Right atrium auricular region (tissue), 2 donors: ENCODE measurements around the gene FRY. TPM values are rescaled to one million over a fixed set of nuclear protein-coding genes. Genes with fewer than 3 reads are reported as not detected.

Experiments used
- DNase-seq: peaks from one replicate; pipeline ENCODE4 v3.0.0-alpha.2; 2019; ENCODE audit warnings: low spot score
- H3K27ac ChIP-seq, 2 donors: fragments of 200-600 bp; sonication (generic); 1 replicate in 1 of 2; 2 replicates in 1 of 2; pipeline ENCODE4 v1.5.1; 2016 to 2019
- H3K27me3 ChIP-seq, 2 donors: fragments of 200-600 bp; sonication (generic); one replicate each; pipeline versions ENCODE4 v1.5.1 to v1.6.0; 2017 to 2019
- H3K36me3 ChIP-seq: fragments of 200-600 bp; sonication (generic); one replicate; pipeline ENCODE4 v1.5.1; 2016
- H3K4me1 ChIP-seq, 2 donors: fragments of 200-600 bp; sonication (generic); one replicate each; pipeline versions ENCODE4 v1.5.1 to v1.6.0; 2017 to 2019
- H3K4me3 ChIP-seq, 2 donors: fragments of 200-600 bp; sonication (generic); 1 replicate in 1 of 2; 2 replicates in 1 of 2; pipeline ENCODE4 v1.5.1; 2017 to 2019; ENCODE audit warnings: mild to moderate bottlenecking in 1 of 2, moderate library complexity in 1 of 2
- H3K9me3 ChIP-seq, 2 donors: fragments of 200-600 bp; sonication (generic); one replicate each; pipeline ENCODE4 v1.5.1; 2019
- total RNA-seq, 2 donors: library from RNA; depleted of rRNA; stranded (reverse); fragments of >200 nt; gene quantifications; one replicate each; pipeline ENCODE4 v1.1.0, GENCODE V29; 2016
- TF ChIP-seq, protein P1 (sequence below), 2 donors: fragments of 200-600 bp; sonication (generic); IDR thresholded peaks; one replicate each; pipeline ENCODE4 v1.5.1; 2019; ENCODE audit warnings: antibody characterized with exemption in 2 of 2

Gene FRY
- total RNA-seq, 2 donors from 2014 or later: 94.8 to 183 TPM

DNA sequence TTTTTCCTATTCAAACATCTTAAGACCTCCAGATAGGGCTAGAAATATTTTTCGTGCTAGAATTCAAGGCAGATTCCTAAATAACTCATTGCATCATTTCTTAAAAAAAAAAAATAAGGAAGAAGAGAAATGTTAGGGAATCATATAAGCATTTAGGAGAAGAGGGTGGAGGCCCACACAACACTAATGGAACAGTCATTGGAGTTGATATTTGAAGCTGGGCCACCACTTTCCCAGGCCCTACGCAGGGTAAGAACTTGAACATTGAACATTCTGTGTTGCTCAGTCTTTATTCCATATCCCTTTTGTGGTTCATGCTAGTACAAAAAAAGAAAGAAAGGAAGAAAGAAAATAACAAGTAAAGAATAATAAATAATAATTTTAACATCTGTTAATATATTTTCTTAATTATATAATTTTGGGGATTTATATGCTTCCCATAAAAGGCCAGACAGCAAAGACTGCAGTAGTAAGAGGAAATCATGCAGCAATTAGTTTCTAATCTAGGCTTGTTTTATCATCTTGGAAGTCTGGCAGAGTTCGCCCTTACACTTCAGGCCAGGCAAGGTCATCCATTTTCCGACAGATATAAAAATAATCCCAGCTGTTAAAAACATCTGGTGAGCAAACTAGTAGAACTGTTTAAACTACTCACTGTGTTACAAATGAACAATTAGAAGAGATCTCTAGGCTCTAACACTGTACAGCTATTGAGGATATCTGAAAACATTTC, 127.7 kb downstream of the FRY start:
- no peak for DNase-seq
- Histone ChIP-seq H3K27me3 (no peaks in the 10 kb centered on the region), H3K27ac (peak overlapping the region; percentile 61 to 75), H3K4me1 (peaks cover 0 to 29% of the 10 kb centered on the region in 2 donors), H3K36me3 (peaks cover 24% of the 10 kb centered on the region), H3K9me3 (no peaks in the 10 kb centered on the region), H3K4me3 (no peak overlapping the region)
- TF ChIP-seq, protein P1, sequence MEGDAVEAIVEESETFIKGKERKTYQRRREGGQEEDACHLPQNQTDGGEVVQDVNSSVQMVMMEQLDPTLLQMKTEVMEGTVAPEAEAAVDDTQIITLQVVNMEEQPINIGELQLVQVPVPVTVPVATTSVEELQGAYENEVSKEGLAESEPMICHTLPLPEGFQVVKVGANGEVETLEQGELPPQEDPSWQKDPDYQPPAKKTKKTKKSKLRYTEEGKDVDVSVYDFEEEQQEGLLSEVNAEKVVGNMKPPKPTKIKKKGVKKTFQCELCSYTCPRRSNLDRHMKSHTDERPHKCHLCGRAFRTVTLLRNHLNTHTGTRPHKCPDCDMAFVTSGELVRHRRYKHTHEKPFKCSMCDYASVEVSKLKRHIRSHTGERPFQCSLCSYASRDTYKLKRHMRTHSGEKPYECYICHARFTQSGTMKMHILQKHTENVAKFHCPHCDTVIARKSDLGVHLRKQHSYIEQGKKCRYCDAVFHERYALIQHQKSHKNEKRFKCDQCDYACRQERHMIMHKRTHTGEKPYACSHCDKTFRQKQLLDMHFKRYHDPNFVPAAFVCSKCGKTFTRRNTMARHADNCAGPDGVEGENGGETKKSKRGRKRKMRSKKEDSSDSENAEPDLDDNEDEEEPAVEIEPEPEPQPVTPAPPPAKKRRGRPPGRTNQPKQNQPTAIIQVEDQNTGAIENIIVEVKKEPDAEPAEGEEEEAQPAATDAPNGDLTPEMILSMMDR (IDR thresholded peaks at IDR 0.05): no peak

DNA sequence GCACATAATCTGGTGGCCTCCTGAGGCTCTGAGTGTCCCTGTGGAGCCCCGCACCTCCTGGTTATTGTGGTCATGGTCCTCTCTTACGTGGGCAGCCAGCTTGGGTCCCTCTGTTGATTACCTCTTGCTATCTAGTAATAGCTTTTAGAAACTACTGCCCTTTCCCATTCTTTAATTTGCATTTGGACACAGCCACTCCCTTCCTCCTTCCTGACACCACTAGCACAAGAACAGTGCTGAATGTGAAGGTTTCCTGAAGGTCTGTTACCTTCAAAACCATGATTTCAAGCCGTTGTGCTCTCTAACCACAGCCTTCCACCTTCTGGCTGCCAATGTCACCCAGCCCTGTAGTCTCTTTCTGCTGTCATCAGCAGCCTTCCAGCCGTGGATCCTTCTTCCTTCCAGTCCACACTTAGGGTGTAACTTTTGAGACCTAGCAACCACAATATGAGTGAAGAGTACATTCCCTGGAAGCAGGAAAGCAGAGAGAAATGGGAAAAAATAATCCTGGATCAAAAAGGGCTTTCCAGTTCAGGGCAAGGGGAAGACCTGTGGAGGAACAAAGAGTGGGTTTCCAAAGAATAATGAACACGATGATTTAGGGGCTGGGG, 130.9 kb downstream of the FRY start:
- Histone ChIP-seq H3K36me3 (peaks cover 15% of the 10 kb centered on the region), H3K27me3 (no peaks in the 10 kb centered on the region), H3K4me1 (peaks cover 0 to 39% of the 10 kb centered on the region in 2 donors), H3K27ac (peak overlapping the region; percentile 25 to 72), H3K9me3 (no peaks in the 10 kb centered on the region), H3K4me3 (no peak overlapping the region)
- no peak for DNase-seq
- TF ChIP-seq, protein P1 (IDR thresholded peaks at IDR 0.05): no peak

DNA sequence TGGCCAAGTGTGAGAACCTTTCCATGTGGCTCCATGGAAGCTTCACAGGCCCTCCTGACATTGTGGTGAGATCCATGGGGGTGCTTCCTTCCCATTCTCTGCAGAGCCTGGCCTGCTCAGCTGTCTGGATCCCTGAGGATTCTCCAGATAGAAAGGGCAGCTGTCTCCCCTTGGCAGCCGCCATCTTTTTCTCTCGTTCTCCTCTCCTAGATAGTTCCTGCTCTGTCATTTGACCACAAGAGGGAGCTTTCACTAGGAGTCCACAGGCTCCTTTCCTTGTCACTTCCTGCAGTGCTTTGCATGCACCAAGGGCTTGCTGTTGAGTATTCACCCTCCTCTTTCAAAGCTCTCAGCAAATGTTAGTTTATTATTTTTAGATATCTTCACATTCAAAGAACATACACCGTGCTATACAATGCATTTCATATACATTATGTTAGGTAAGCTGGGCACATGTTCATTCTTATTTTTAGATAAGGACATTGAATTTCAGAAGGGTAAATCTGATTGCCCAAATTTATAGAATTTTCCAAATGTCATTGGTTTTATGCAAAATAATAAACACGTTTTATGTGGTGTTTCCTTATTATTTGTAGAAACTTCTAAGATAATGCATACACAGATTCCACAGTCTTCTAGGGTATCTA, 133.2 kb downstream of the FRY start:
- DNase-seq: no peak
- Histone ChIP-seq H3K4me3 (no peak overlapping the region), H3K36me3 (peaks cover 10% of the 10 kb centered on the region), H3K4me1 (peaks cover 0 to 46% of the 10 kb centered on the region in 2 donors), H3K27ac (peak overlapping the region; percentile 25 to 75), H3K9me3 (no peaks in the 10 kb centered on the region), H3K27me3 (no peaks in the 10 kb centered on the region)
- TF ChIP-seq, protein P1 (IDR thresholded peaks at IDR 0.05): peak in 1 of 2 donors; percentile 58

DNA sequence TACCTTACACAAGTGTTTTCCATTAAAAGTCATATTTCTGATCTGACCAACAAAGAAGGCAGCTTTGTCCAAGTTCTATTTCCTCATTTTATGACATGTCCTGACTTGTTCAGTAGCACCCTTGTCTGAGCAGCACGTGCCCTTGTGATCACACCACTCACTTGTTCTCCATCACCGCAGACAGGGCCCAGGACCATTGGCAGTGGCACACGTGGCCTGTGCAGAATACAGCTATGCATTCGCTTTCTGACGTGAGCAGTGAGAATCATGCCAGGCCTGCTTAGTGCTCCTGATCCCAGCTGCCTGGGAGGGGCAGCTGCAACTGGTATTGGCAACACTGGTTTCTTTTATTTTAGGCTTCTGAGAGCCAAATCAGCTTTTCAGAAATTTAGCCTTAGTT, 134.2 kb downstream of the FRY start:
- TF ChIP-seq, protein P1 (IDR thresholded peaks at IDR 0.05): no peak
- peaks cover 11% of the 10 kb centered on the region for H3K36me3 ChIP-seq
- no peaks in the 10 kb centered on the region for H3K9me3 ChIP-seq
- peak overlapping the region; percentile 65 to 75 for H3K27ac ChIP-seq
- DNase-seq: no peak
- peaks cover 0 to 43% of the 10 kb centered on the region in 2 donors for H3K4me1 ChIP-seq
- H3K27me3 ChIP-seq: no peaks in the 10 kb centered on the region
- no peak overlapping the region for H3K4me3 ChIP-seq

DNA sequence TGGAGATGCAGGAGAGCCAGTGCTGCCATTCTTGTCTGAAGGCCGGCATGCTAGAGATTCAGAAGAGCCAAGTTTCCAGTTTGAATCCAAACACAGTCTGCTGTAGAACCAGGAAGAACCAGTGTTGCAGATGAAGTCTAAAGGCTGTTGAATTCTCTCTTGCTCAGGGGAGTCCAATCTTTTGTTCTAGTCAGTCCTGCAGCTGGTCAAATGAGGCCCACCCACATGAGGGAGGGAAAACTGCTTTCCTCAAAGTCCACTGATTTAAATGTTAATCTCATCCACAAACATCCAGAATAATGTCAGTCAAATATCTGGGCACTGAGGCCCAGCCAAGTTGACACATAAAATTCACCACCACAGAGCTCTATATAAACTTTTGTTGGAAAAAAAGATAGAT, 136.6 kb downstream of the FRY start:
- no peak overlapping the region for H3K4me3 ChIP-seq
- H3K27ac ChIP-seq: peak overlapping the region in 1 of 2 donors; percentile 57
- DNase-seq: no peak
- H3K36me3 ChIP-seq: peaks cover 11% of the 10 kb centered on the region
- peaks cover 0 to 35% of the 10 kb centered on the region in 2 donors for H3K4me1 ChIP-seq
- H3K9me3 ChIP-seq: no peaks in the 10 kb centered on the region
- no peaks in the 10 kb centered on the region for H3K27me3 ChIP-seq
- TF ChIP-seq, protein P1 (IDR thresholded peaks at IDR 0.05): no peak
